Measurements from ENCODE around the gene LRFN2.

The LRFN2 gene

GRCh38 chr6:40585651-40586269 is 1.4 kb downstream of the LRFN2 start:
- DNase-seq, result peak in 1 of 2 donors; percentile 1

- no peak for DNase-seq
Observed at GRCh38 chr6:40585223-40585622, 1.9 kb downstream of the LRFN2 start.

GRCh38 chr6:40584741-40585140 is 2.4 kb downstream of the LRFN2 start:
- DNase-seq, result no peak

- no peak for DNase-seq
Observed at GRCh38 chr6:40583709-40584108, 3.5 kb downstream of the LRFN2 start.

- no peak for DNase-seq
Observed at GRCh38 chr6:40582892-40583291, 4.3 kb downstream of the LRFN2 start.

GRCh38 chr6:40579101-40579500 is 8.1 kb downstream of the LRFN2 start:
- DNase-seq, result no peak

GRCh38 chr6:40577672-40578071 is 9.5 kb downstream of the LRFN2 start:
- DNase-seq, result no peak

- no peak for DNase-seq
Observed at GRCh38 chr6:40573221-40573620, 13.9 kb downstream of the LRFN2 start.

- DNase-seq, result no peak
Observed at GRCh38 chr6:40569162-40569910, 17.8 kb downstream of the LRFN2 start.

GRCh38 chr6:40568062-40568708 is 19.0 kb downstream of the LRFN2 start:
- DNase-seq, result no peak

GRCh38 chr6:40563111-40563510 is 24.1 kb downstream of the LRFN2 start:
- no peak for DNase-seq

GRCh38 chr6:40559056-40559455 is 28.1 kb downstream of the LRFN2 start:
- no peak for DNase-seq

- no peak for DNase-seq
Observed at GRCh38 chr6:40558102-40558501, 29.1 kb downstream of the LRFN2 start.

GRCh38 chr6:40556881-40557280 is 30.3 kb downstream of the LRFN2 start:
- DNase-seq, result no peak

- DNase-seq, result no peak
Observed at GRCh38 chr6:40556023-40556422, 31.1 kb downstream of the LRFN2 start.

GRCh38 chr6:40555092-40555491 is 32.1 kb downstream of the LRFN2 start:
- DNase-seq, result no peak

- DNase-seq, result no peak
Observed at GRCh38 chr6:40552941-40553340, 34.2 kb downstream of the LRFN2 start.

GRCh38 chr6:40551966-40552505 is 35.1 kb downstream of the LRFN2 start:
- DNase-seq, result no peak

GRCh38 chr6:40550202-40551101 is 36.7 kb downstream of the LRFN2 start:
- peak in 1 of 2 donors; percentile 13 for DNase-seq

- no peak for DNase-seq
Observed at GRCh38 chr6:40545954-40546353, 41.2 kb downstream of the LRFN2 start.

GRCh38 chr6:40543776-40544175 is 43.4 kb downstream of the LRFN2 start:
- no peak for DNase-seq

- no peak for DNase-seq
Observed at GRCh38 chr6:40543146-40543545, 44.0 kb downstream of the LRFN2 start.
